GM12864 (cell line): ENCODE results near the gene CCDC78.
"Not testable (repeated sequence)": the region's sequence is repeated elsewhere in the genome, so short reads cannot be mapped to it uniquely, and the experiment has no call there.

Experiments used
- DNase-seq: peaks from one replicate; pipeline ENCODE4 v3.0.0-alpha.2; 2011; ENCODE audit warnings: low read depth
- H3K4me3 ChIP-seq: 2 replicates; pipeline ENCODE4 v1.5.1; 2011; ENCODE audit warnings: mild to moderate bottlenecking, low read depth, low read length, control low read depth
- CTCF ChIP-seq: IDR thresholded peaks from 2 replicates; pipeline ENCODE4 v1.5.1; 2011; ENCODE audit warnings: low read depth, mild to moderate bottlenecking, moderate library complexity, low read length, control low read depth, inconsistent platforms; ENCODE audit errors: missing control alignments

CCDC78 gene

GRCh38 chr16:716200-716568 lies 10.1 kb downstream of the CCDC78 start:
- TF ChIP-seq CTCF = no peak
- H3K4me3 ChIP-seq = no peak overlapping the region
- no peak for DNase-seq

DNA sequence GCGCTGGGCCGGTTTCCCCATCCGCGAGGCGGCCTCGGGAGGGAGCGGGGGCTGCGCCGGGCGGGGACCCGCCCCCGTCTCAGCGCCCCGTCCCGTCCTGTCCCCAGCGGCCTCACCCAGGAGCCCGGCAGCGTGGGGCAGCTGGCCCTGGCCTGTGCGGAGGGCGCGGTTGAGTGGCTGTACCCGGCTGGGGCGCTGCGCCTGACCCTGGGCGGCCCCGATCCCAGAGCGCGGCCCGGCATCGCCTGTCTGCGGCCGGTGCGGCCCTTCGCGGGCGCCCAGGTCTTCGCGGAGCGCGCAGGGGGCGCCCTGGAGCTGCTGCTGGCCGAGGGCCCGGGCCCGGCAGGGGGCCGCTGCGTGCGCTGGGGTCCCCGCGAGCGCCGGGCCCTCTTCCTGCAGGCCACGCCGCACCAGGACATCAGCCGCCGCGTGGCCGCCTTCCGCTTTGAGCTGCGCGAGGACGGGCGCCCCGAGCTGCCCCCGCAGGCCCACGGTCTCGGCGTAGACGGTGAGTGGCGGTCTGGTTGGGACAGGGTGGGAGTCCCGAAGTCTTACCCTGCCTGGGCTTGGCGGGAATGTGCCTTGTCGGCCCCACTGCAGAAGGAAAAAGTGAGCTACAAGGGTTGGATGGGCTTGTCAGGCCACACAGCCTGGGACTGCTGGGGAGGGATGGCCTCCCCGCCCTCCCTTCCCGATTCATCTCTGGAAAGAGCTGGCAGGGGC lies 10.6 kb downstream of the CCDC78 start:
- DNase-seq = no peak

GRCh38 chr16:714558-715476 lies 11.4 kb downstream of the CCDC78 start, which contains the start of gene METRN:
METRN (plus strand) TSS chr16:715118; CDS start chr16:715290, 172 bp downstream.
- H3K4me3 ChIP-seq = peak within 1 kb of the TSS; percentile 56
- DNase-seq = no peak
- no peak for TF ChIP-seq CTCF

More for the DNA sequence above, 10.6 kb downstream of the CCDC78 start:
- no peak for TF ChIP-seq CTCF
- peak overlapping the region; percentile 56 for H3K4me3 ChIP-seq

- no peak overlapping the region for H3K4me3 ChIP-seq
- TF ChIP-seq CTCF = no peak
- DNase-seq = no peak
Measured at GRCh38 chr16:714079-714478, 12.2 kb downstream of the CCDC78 start.

DNA sequence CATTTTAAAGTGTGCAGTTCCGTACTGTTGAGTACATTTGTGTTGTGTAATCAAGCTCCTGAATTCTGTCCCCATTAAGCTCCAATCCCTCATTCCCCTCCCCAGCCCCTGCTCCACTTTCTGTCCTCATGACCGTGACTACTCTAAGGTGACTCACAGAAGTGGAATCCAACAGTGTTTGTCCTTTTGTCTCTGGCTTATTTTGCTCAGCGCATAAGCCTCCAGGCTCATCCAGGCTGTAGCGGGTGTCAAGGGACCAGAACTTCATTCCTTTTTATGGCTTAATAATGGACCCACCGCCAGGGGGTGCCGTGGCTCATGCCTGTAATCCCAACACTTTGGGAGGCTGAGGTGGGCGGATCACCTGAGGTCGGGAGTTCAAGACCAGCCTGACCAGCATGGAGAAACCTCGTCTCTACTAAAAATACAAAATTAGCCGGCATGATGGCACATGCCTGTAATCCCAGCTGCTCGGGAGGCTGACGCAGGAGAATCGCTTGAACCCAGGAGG lies 13.4 kb downstream of the CCDC78 start:
- H3K4me3 ChIP-seq, DNase-seq: not testable (repeated sequence)
- peak; percentile 44 for TF ChIP-seq CTCF

- H3K4me3 ChIP-seq = no peak overlapping the region
- no peak for DNase-seq
- TF ChIP-seq CTCF = peak; percentile 92
Measured at GRCh38 chr16:711548-712320, 14.5 kb downstream of the CCDC78 start.
